K562 (cell line): ENCODE measurements around the gene POLR2A. TPM values are rescaled to one million over a fixed set of nuclear protein-coding genes. Genes with fewer than 3 reads are reported as not detected.

Source experiments
- DPF2 ChIP-seq: fragments of 450-650 bp; IDR thresholded peaks from 2 replicates; pipeline ENCODE4 v1.6.1; 2016
- EHMT2 ChIP-seq: fragments of 450-650 bp; IDR thresholded peaks from 2 replicates; pipeline ENCODE4 v1.6.1; 2018; ENCODE audit warnings: antibody characterized with exemption
- FOS ChIP-seq: IDR thresholded peaks from 3 replicates; pipeline ENCODE4 v1.6.1; 2011; ENCODE audit not compliant: insufficient read length; ENCODE audit errors: extremely low read depth
- FOXP4 ChIP-seq: sonication (generic); formaldehyde crosslinking; IDR thresholded peaks from 2 replicates; pipeline ENCODE4 v1.8.0; 2022; ENCODE audit warnings: mild to moderate bottlenecking, missing genetic modification reagents, borderline replicate concordance
- GTF2E2 ChIP-seq: fragments of 200-800 bp; sonication (Bioruptor generic); IDR thresholded peaks from 2 replicates; pipeline ENCODE4 v1.6.1; 2016; ENCODE audit warnings: missing genetic modification characterization, missing compliant biosample characterization
- ILF3 ChIP-seq: fragments of 450-650 bp; IDR thresholded peaks from 2 replicates; pipeline ENCODE4 v1.6.1; 2018; ENCODE audit warnings: antibody characterized with exemption, mild to moderate bottlenecking, moderate library complexity, borderline replicate concordance
- IRF1 ChIP-seq: sonication (generic); formaldehyde crosslinking; IDR thresholded peaks from 2 replicates; pipeline ENCODE4 v1.8.0; 2022; ENCODE audit warnings: missing genetic modification reagents, mild to moderate bottlenecking, borderline replicate concordance
- MBD1 ChIP-seq: fragments of 250-450 bp; sonication (Bioruptor Pico); IDR thresholded peaks from 2 replicates; pipeline ENCODE4 v1.8.0; 2022; ENCODE audit warnings: inconsistent platforms
- PML ChIP-seq: IDR thresholded peaks from 2 replicates; pipeline ENCODE4 v1.6.1; 2012; ENCODE audit warnings: low read length, inconsistent platforms
- POLR2G ChIP-seq: fragments of 200-400 bp; formaldehyde crosslinking; IDR thresholded peaks from 2 replicates; pipeline ENCODE4 v1.6.1; 2017; ENCODE audit warnings: low read depth, mild to moderate bottlenecking, antibody characterized with exemption, low read length, moderate library complexity
- POLR3A ChIP-seq: IDR thresholded peaks from 2 replicates; pipeline ENCODE4 v1.6.1; 2011; ENCODE audit warnings: borderline replicate concordance, mild to moderate bottlenecking, moderate library complexity; ENCODE audit not compliant: insufficient read length, insufficient read depth; ENCODE audit errors: extremely low read depth
- RBM39 ChIP-seq: fragments of 200-400 bp; formaldehyde crosslinking; optimal IDR thresholded peaks from 2 replicates; pipeline ENCODE3; 2018; ENCODE audit warnings: low read depth, low read length
- SAFB2 ChIP-seq: fragments of 200-400 bp; formaldehyde crosslinking; IDR thresholded peaks from 2 replicates; pipeline ENCODE4 v1.6.1; 2018; ENCODE audit warnings: borderline replicate concordance, low read length, low read depth, moderate library complexity; ENCODE audit not compliant: severe bottlenecking
- SMARCA5 ChIP-seq: fragments of 450-650 bp; IDR thresholded peaks from 2 replicates; pipeline ENCODE4 v1.6.1; 2016
- SMARCC2 ChIP-seq: fragments of 450-650 bp; IDR thresholded peaks from 2 replicates; pipeline ENCODE4 v1.6.1; 2017; ENCODE audit warnings: antibody characterized with exemption, moderate library complexity, mild to moderate bottlenecking, low read depth
- SRSF1 ChIP-seq: fragments of 200-400 bp; formaldehyde crosslinking; IDR thresholded peaks from 2 replicates; pipeline ENCODE4 v1.6.1; 2017; ENCODE audit warnings: mild to moderate bottlenecking, low read depth, low read length, moderate library complexity
- UBTF ChIP-seq, 2 experiments: IDR thresholded peaks; 2 replicates each; pipeline ENCODE4 v1.6.1; 2012; ENCODE audit warnings: improper control_type of control experiment in 2 of 2, low read depth in 2 of 2, low read length in 2 of 2, borderline replicate concordance in 1 of 2
- ZNF121 ChIP-seq: sonication (generic); formaldehyde crosslinking; conservative IDR thresholded peaks from 2 replicates; pipeline ENCODE4 v1.8.0; 2022; ENCODE audit warnings: missing genetic modification reagents
- ZNF23 ChIP-seq: fragments of 250-450 bp; sonication (Bioruptor Pico); IDR thresholded peaks from 2 replicates; pipeline ENCODE4 v1.4.0; 2020; ENCODE audit warnings: mild to moderate bottlenecking
- ZNF511 ChIP-seq: sonication (generic); formaldehyde crosslinking; IDR thresholded peaks from 2 replicates; pipeline ENCODE4 v1.8.0; 2022; ENCODE audit warnings: mild to moderate bottlenecking, missing genetic modification reagents
- polyA plus RNA-seq, 8 experiments: library from polyadenylated mRNA; depleted of rRNA in 4 of 8; stranded (reverse) in 5 of 8; unstranded in 3 of 8; fragments of >200 nt; fragmentation: Nextera tagmentation in 2 of 8; fragmentation: Illumina TruSeq in 1 of 8; extraction: Ambion mirVana in 2 of 8; extraction: Trizol in 1 of 8; gene quantifications; 2 replicates each; pipeline versions ENCODE4 v1.2.1 to v1.2.3, GENCODE V29; 2011 to 2014; ENCODE audit warnings: inconsistent platforms in 1 of 8, missing spikeins in 1 of 8
- total RNA-seq, 7 experiments: library from RNA; depleted of rRNA in 6 of 7; stranded (reverse); fragments of >200 nt in 6 of 7; fragmentation: Illumina TruSeq in 2 of 7; extraction: Trizol in 2 of 7; gene quantifications; 2 replicates each; pipeline versions ENCODE4 v1.2.1 to v1.2.3, GENCODE V29; 2011 to 2021; ENCODE audit warnings: low replicate concordance in 1 of 7

Gene POLR2A
- total and polyA plus RNA-seq, 9 of the 15 experiments (the other 6 are each of a cell fraction or from before 2014, with no cell fraction given) = 1.3 to 109 (median 12.4) TPM

GRCh38 chr17:7484067-7484918, at the start of gene POLR2A (continued):
- TF ChIP-seq MBD1 = no peak
- TF ChIP-seq PML = peak; percentile 96
- TF ChIP-seq GTF2E2 (tag) = peak; percentile 99
- no peak for TF ChIP-seq POLR3A
- TF ChIP-seq FOXP4 (CRISPR knock-in tag) = no peak
- no peak for TF ChIP-seq EHMT2
- peak; percentile 92; the same call in 1 of the 2 replicates for TF ChIP-seq ILF3
- TF ChIP-seq SMARCC2 = no peak
- TF ChIP-seq UBTF (IDR thresholded peaks at IDR 0.05; ENCODE audit: borderline replicate concordance in 1 of 2, low read depth in 2 of 2, low read length in 2 of 2) = peak in 1 of 2 experiments; percentile 50; a peak in 1 of 4 replicates
- 0 out of 2 replicates have a peak, but pooled peaks have one; percentile 9 for TF ChIP-seq SRSF1
- peak; percentile 92 for TF ChIP-seq RBM39
- TF ChIP-seq SAFB2 = no peak
- TF ChIP-seq ZNF511 = peak; percentile 95
- TF ChIP-seq DPF2 = peak; percentile 56
- TF ChIP-seq ZNF121 (CRISPR knock-in tag) = no peak
- peak; percentile 98 for TF ChIP-seq POLR2G
- TF ChIP-seq SMARCA5 = no peak
- peak; percentile 40; the same call in 1 of the 2 replicates for TF ChIP-seq IRF1 (CRISPR knock-in tag)
- TF ChIP-seq FOS = no peak
- no peak for TF ChIP-seq ZNF23 (CRISPR knock-in tag)
